Erythroblast (primary cell): ENCODE data around the gene RPS6KA5.

Source experiments
- GATA1 ChIP-seq: IDR thresholded peaks from 2 replicates; pipeline ENCODE4 v1.6.1; 2011; ENCODE audit warnings: low read depth, mild to moderate bottlenecking, control low read depth, low read length, moderate library complexity
- POLR2A ChIP-seq: IDR thresholded peaks from 2 replicates; pipeline ENCODE4 v1.6.1; 2011; ENCODE audit warnings: mild to moderate bottlenecking, low read length

DNA sequence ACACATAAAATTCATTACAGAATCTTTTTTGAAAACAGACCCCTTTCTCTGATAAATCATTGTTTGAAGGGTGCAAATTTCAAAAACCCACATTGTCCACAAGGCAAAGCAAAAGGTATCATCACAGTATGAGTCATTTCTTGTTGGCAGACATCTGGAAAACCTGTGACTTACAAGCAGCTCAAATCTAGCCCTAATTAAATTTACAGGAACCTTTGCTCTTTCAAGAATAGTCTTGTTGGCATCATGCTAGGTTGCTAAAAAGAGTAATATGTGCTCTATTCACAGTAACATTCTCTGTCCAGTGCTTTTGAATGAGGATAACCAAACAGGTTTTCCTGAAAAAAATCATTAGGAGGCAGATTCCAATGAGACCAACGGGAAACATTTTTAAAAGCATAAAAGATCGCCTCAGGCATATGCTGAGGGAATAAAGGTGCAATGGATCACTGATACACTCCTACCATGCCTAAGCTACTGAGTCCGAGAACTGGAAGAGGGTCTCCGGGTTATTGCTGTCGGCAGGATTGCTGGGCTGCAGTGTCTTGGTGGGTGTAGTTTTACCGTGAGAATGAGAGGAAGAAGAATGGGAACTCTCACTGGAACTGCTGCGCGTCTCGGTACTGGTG lies 188.7 kb downstream of the RPS6KA5 start:
- TF ChIP-seq POLR2A (no peak), GATA1 (no peak)
